Panc1 (cell line): ENCODE measurements around the gene KMT2C. TPM values are rescaled to one million over a fixed set of nuclear protein-coding genes. Genes with fewer than 3 reads are reported as not detected.
"Not testable (repeated sequence)": the region's sequence is repeated elsewhere in the genome, so short reads cannot be mapped to it uniquely, and the experiment has no call there.

ENCODE experiments used
- ATAC-seq: fragments of 200-7000 bp; cut with Tn5 transposase; 2 replicates; pipeline ENCODE4 v1.9.1; 2020; ENCODE audit warnings: mild to moderate bottlenecking, moderate library complexity
- BruUV-seq: library from RNA; stranded (reverse); fragments of 400-500 nt; replicated peaks from 2 replicates; lab custom pipeline; 2021; lab: Mats Ljungman, UMichigan
- CTCF ChIA-PET: fragments of 300-600 bp; sonication (Branson Sonifier 250); formaldehyde crosslinking; loops from one replicate; lab custom pipeline; 2022; ENCODE audit warnings: antibody characterized with exemption; lab: Charles Lee
- POLR2A ChIA-PET: fragments of 300-600 bp; sonication (Branson Sonifier 250); formaldehyde crosslinking; loops from one replicate; lab custom pipeline; 2022; ENCODE audit warnings: antibody characterized with exemption; lab: Charles Lee
- DNase-seq: peaks from one replicate; pipeline ENCODE4 v3.0.0-alpha.2; 2010; ENCODE audit warnings: low read depth, low spot score
- H3K27ac ChIP-seq: 2 replicates; pipeline ENCODE4 v1.5.1; 2011; ENCODE audit warnings: mild to moderate bottlenecking, low read length, inconsistent platforms
- H3K27me3 ChIP-seq: fragments of 200-500 bp; sonication (Bioruptor generic); 2 replicates; pipeline ENCODE4 v1.6.0; 2014; ENCODE audit warnings: low read length, inconsistent platforms; ENCODE audit not compliant: control insufficient read depth, insufficient read depth
- H3K36me3 ChIP-seq: fragments of 200-500 bp; sonication (Bioruptor generic); 2 replicates; pipeline ENCODE4 v1.5.1; 2014; ENCODE audit warnings: inconsistent platforms, mild to moderate bottlenecking, low read length, moderate library complexity; ENCODE audit not compliant: control insufficient read depth, insufficient read depth
- H3K4me1 ChIP-seq: 2 replicates; pipeline ENCODE4 v1.5.1; 2011; ENCODE audit warnings: inconsistent platforms, mild to moderate bottlenecking, low read length, moderate library complexity; ENCODE audit not compliant: control insufficient read depth, insufficient read depth
- H3K4me3 ChIP-seq, 2 experiments: 2 replicates each; pipeline ENCODE4 v1.5.1; 2011 to 2012; ENCODE audit warnings: low read depth in 2 of 2, low read length in 2 of 2, mild to moderate bottlenecking in 2 of 2, inconsistent platforms in 1 of 2, moderate library complexity in 1 of 2
- H3K9me3 ChIP-seq: fragments of 200-500 bp; sonication (Bioruptor generic); 2 replicates; pipeline ENCODE4 v1.5.1; 2014; ENCODE audit warnings: low read depth, mild to moderate bottlenecking, inconsistent platforms, low read length, moderate library complexity; ENCODE audit not compliant: control insufficient read depth, insufficient read depth
- in situ Hi-C: cut with HindIII; loops from 2 replicates; pipeline ENCODE4 v1.10.0; 2016; ENCODE audit warnings: low sequenced_read_pairs, low pct_unique_long_range_greater_than_20kb
- intact Hi-C: fragments of 100-400 bp; cut with micrococcal nuclease; formaldehyde crosslinking; loops from one replicate; pipeline ENCODE4 v1.10.0; 2022; ENCODE audit not compliant: unreplicated experiment
- total RNA-seq: library from RNA; stranded (reverse); gene quantifications from one replicate; pipeline ENCODE4 v1.2.1, GENCODE V29; 2021; ENCODE audit not compliant: unreplicated experiment

Gene KMT2C
- total RNA-seq, 1 experiment from 2014 or later, result 42.5 TPM

GRCh38 chr7:152270427-152270826 lies 165.4 kb downstream of the KMT2C start:
- CTCF ChIA-PET, BruUV-seq, H3K4me3 ChIP-seq, intact Hi-C loops, H3K9me3 ChIP-seq, in situ Hi-C loops, H3K27ac ChIP-seq, POLR2A ChIA-PET, H3K36me3 ChIP-seq, H3K27me3 ChIP-seq, DNase-seq, H3K4me1 ChIP-seq, ATAC-seq: not testable (repeated sequence)

- H3K4me3 ChIP-seq, H3K4me1 ChIP-seq, DNase-seq, H3K27me3 ChIP-seq, ATAC-seq, BruUV-seq, in situ Hi-C loops, H3K36me3 ChIP-seq, intact Hi-C loops, H3K9me3 ChIP-seq, H3K27ac ChIP-seq, CTCF ChIA-PET, POLR2A ChIA-PET: not testable (repeated sequence)
These were observed 168.9 kb downstream of the KMT2C start for GRCh38 chr7:152266859-152267258.

GRCh38 chr7:152264915-152265314 lies 170.9 kb downstream of the KMT2C start:
- H3K36me3 ChIP-seq, DNase-seq, in situ Hi-C loops, H3K27ac ChIP-seq, intact Hi-C loops, CTCF ChIA-PET, H3K4me3 ChIP-seq, POLR2A ChIA-PET, BruUV-seq, H3K4me1 ChIP-seq, H3K9me3 ChIP-seq, H3K27me3 ChIP-seq, ATAC-seq: not testable (repeated sequence)

- H3K36me3 ChIP-seq, intact Hi-C loops, in situ Hi-C loops, H3K4me3 ChIP-seq, ATAC-seq, CTCF ChIA-PET, H3K27me3 ChIP-seq, H3K27ac ChIP-seq, BruUV-seq, H3K9me3 ChIP-seq, DNase-seq, POLR2A ChIA-PET, H3K4me1 ChIP-seq: not testable (repeated sequence)
These were observed 173.7 kb downstream of the KMT2C start for GRCh38 chr7:152262146-152262545.

- CTCF ChIA-PET, H3K4me1 ChIP-seq, H3K36me3 ChIP-seq, H3K27ac ChIP-seq, H3K27me3 ChIP-seq, H3K4me3 ChIP-seq, intact Hi-C loops, in situ Hi-C loops, ATAC-seq, BruUV-seq, POLR2A ChIA-PET, DNase-seq, H3K9me3 ChIP-seq: not testable (repeated sequence)
These were observed 176.2 kb downstream of the KMT2C start for GRCh38 chr7:152259645-152260044.

- intact Hi-C loops, H3K27ac ChIP-seq, POLR2A ChIA-PET, H3K9me3 ChIP-seq, in situ Hi-C loops, DNase-seq, H3K36me3 ChIP-seq, H3K4me1 ChIP-seq, BruUV-seq, CTCF ChIA-PET, H3K4me3 ChIP-seq, ATAC-seq, H3K27me3 ChIP-seq: not testable (repeated sequence)
These were observed 188.0 kb downstream of the KMT2C start for GRCh38 chr7:152247851-152248250.

GRCh38 chr7:152245417-152245816 lies 190.4 kb downstream of the KMT2C start:
- in situ Hi-C loops, BruUV-seq, CTCF ChIA-PET, H3K36me3 ChIP-seq, DNase-seq, POLR2A ChIA-PET, H3K4me1 ChIP-seq, H3K27me3 ChIP-seq, ATAC-seq, H3K27ac ChIP-seq, H3K9me3 ChIP-seq, H3K4me3 ChIP-seq: not testable (repeated sequence)
- intact Hi-C loops, result loop anchor here (2.0 kb wide), 1 partner anchor 69 kb away; no protein-coding TSS in a partner anchor

- not testable (repeated sequence) for ATAC-seq
These were observed 192.3 kb downstream of the KMT2C start for GRCh38 chr7:152243464-152243863.

More at GRCh38 chr7:152243464-152243863, 192.3 kb downstream of the KMT2C start:
- H3K4me1 ChIP-seq, intact Hi-C loops, H3K27ac ChIP-seq, POLR2A ChIA-PET, DNase-seq, H3K9me3 ChIP-seq, in situ Hi-C loops, H3K27me3 ChIP-seq, H3K36me3 ChIP-seq, H3K4me3 ChIP-seq, CTCF ChIA-PET, BruUV-seq: not testable (repeated sequence)
